Raji (cell line): Measurements from ENCODE around the gene FREM3.

ENCODE experiments used
- POLR2A ChIP-seq: IDR thresholded peaks from 2 replicates; pipeline ENCODE4 v1.6.1; 2011; ENCODE audit warnings: low read depth, low read length, control low read depth; ENCODE audit not compliant: insufficient read depth

FREM3 gene

DNA sequence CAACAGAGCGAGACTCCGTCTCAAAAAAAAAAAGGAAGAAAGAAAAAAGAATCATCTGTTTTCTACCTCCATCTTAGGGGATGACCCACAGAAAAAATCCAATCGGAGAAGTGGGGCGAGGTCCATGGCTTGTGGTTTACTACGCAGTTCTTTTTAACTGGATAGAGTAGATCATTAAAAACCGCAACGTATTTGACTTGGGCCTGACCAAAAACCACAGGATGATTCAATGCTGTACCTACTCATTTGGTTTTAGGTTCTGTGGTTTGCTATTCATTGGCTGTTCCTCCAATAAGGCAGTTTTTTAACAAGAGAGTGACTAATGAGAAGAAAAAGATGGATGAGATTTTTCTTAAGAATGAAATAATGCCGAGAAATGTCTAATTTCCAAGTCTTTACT, 83.7 kb downstream of the FREM3 start:
- TF ChIP-seq POLR2A = no peak

DNA sequence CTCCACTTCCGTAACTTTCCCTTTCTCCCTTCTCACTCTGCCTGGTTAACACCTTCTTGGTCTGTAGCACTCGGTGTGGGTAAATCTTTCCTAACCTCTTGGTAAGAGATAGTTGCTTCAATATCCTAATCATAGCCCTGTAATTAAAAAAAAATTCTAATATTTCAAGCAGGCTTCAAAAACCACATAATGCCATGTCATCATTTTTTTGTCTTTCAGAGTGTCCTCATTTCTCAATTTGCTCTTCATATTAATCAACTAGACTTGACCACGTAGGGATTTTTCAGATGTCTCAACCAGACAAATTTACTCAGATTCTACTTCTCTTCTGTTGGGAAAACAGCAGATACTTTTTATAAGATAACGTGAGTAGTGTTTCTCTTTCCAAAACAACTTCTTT, 91.0 kb downstream of the FREM3 start:
- no peak for TF ChIP-seq POLR2A

DNA sequence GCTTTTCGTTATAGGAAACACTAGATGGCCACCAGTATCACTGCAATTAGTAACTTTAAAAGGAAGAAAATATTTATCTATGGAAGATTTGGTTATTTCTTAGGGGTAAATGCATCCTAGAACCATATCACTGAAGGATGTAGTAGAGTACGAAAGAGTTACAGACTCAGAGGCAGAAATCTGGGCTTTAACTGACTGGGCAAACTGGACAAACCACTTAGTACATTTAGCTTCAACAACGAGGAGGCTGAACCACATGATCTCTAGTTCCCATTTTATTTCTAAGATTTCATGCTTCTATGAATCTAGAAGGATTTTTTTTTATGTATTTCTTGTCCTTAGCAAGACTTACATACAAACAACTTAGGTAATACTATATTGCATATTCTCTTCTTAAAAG, 94.0 kb downstream of the FREM3 start:
- no peak for TF ChIP-seq POLR2A

DNA sequence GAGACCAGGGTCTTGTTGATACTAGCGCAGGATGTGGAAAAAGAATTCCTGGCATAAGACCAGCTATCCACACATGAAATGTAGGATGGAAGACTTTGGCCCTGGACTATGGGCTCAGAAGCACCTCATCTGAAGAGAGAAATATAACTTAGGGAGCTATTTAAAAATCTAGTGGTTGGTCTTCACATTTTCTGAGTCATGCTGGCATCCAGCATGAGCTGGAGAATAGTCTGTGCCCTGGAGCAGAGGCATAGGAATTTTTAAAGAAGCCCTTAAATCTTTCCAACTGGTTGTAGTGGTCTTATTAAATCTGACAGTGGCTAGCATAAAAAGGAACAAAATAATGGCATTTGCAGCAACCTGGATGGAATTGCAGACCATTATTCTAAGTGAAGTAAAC, 100.6 kb downstream of the FREM3 start:
- no peak for TF ChIP-seq POLR2A

DNA sequence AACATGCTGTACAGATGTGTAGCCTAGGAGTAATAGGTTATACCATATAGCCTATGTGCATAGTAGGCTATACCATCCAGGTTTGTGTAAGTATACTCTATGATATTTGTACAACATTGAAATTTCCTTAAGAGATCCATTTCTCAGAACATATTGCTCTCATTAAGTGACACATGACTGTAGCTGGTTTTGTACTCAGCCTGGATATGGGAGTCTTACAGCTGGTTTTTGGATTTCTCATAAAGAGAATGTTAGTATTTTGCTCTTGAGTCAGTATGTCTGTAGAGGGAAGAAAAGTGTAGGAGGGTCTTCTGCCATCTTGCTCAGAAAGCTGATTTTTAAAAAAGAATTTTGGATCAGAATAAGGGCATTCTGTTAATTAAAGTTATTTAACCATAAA, 101.7 kb downstream of the FREM3 start:
- no peak for TF ChIP-seq POLR2A

DNA sequence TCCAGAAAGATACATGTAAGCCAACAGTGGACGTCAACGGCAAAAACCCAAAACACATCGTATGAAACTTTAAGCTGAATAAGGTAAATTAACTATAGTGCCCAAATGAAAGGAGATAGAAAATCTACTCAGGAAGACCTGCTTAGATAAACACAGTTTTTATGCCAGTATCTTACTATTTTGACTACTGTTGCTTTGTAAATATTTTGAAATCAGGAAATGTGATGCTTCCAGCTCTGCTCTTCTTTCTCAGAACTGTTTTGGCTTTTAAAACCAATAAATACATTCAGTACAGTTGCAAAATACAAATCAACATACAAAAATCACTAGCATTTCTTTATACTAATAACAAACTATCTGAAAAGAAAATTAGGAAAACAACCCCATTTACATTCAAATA, 103.2 kb downstream of the FREM3 start:
- no peak for TF ChIP-seq POLR2A

DNA sequence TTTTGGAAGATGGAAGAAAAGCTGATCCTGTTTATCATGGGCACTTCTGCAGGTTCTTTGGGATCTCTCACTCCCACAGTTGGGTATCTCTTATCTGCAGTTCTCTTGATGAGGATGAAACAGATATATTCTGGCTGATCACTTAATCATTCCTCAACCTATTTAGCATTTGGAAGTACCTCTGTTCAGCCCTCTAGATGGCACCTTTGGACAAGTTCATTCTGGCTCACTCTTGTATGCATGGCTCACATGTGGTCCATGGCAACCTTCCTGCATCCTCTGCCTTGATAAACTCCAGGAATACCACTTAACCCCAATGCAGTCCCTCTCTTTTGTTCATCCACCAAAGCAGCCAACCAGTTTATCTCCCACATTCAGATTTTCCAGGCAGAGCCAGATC, 112.8 kb downstream of the FREM3 start:
- TF ChIP-seq POLR2A = no peak

DNA sequence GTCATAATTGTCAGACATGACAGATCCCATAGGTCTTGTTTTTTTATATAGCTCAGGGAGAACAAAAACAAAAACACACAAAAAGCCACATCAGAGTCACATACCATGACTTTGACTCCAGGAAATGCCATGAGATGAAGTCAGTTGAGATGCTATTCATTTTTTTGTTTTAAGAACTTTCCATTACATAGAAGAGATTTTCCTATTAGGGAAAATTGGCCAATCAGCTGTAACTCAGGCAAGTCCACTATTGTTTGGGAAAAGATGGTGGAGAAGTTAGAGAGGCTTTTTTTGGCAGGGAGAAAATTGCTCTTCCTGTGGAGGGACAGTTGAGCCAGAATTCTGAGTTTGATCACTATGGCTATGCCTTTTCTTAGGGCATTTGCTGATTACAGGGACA, 114.4 kb downstream of the FREM3 start:
- TF ChIP-seq POLR2A = no peak

DNA sequence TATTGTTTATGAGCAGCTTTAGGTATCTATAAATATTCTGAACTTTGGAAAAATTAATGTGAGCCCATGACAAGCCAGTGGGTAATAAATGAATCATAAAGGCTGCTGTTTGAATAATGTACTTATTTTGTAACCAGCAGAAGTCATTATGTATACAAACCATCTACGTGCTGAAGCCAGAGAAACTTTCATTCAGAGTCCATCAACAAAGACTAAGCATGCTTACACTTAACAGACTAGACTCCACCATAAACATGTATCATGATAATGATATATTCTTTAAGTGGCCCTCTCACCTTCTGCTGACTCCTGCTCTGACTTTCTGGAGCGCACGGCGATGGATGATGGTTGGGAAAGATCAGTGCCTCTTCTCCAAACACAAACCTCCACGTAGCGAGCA, 114.9 kb downstream of the FREM3 start:
- TF ChIP-seq POLR2A = no peak

DNA sequence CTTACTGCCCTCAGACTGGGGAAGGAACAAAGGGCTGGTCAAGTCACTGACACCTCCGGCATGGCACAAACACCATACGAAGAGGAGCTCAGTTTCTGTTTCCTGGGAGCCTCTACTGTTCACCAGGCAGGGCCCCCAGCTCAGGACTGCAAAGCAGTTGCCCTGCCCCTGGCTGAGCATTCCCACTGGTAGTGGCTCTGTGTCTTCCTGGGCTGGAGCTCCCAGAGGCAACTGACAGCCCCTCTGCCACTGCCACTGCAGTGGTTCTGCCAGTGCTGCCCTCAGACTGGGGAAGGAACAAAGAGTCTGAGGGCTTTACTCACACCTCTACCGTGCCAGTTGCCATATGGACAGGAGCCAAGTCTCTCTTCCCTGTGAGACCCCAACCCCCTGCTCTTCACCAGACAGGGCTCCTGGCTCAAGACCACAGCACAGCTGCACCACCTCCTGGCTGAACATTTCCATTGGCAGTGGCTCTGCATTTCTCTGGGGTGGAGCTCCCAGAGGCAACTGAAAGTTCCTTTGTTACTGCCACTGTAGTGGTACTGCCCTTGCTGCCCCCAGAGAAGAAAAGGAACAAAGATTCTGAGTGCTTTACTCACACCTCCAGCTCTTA, 119.0 kb downstream of the FREM3 start:
- TF ChIP-seq POLR2A = no peak

DNA sequence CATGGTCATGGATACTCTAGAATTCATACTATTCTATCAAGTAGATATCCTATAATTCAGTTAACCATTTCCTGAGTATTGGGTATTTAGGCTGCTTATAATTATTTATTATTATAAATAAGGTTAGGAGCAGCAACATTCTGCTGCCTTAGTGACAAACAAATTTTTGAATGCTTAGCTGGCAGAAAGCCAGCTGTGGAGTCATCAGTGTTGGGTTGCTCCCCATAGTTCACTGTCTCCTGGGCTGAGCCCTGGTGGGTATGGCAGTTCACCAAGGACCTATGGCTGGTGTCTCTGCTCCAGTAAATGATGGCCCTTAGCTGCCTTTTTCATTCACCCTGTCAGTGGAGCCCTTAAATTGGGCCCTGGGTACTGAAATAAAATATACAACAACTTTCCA, 125.1 kb downstream of the FREM3 start:
- TF ChIP-seq POLR2A = no peak

DNA sequence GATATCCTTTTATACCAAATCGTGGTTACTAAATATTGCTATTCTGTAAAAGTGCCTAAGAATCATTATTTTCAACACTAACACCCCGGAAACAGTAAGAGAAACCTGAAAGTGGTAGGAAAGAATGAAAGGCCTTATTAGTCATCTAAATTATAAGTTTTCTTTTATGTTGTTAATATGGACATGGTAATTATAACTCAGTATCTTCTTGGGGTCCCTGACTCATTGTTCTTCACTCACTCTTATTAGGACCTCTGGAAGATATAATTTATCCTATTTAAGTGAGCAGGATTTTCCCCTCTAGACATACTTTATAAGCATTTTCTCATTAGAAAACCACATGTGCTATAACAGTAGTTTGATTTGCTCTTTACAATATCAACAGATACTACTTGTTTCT, 136.0 kb downstream of the FREM3 start:
- TF ChIP-seq POLR2A = no peak

DNA sequence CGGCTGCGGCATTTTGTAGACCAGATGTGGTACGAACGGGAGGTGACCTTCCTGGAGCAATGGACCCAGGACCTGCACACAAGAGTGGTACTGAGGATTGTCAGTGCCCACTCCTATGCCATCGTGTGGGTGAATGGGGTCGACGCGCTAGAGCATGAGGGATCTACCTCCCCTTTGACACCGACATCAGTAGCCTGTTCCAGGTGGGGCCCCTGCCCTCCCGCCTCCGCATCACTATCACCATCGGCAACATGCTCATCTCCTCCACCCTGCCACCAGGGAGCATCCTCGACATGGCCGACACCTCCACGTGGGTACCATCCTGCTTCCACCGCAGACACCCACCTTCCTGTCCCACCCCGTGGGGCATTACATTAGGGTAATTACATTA, 140.7 kb downstream of the FREM3 start:
- TF ChIP-seq POLR2A = no peak

DNA sequence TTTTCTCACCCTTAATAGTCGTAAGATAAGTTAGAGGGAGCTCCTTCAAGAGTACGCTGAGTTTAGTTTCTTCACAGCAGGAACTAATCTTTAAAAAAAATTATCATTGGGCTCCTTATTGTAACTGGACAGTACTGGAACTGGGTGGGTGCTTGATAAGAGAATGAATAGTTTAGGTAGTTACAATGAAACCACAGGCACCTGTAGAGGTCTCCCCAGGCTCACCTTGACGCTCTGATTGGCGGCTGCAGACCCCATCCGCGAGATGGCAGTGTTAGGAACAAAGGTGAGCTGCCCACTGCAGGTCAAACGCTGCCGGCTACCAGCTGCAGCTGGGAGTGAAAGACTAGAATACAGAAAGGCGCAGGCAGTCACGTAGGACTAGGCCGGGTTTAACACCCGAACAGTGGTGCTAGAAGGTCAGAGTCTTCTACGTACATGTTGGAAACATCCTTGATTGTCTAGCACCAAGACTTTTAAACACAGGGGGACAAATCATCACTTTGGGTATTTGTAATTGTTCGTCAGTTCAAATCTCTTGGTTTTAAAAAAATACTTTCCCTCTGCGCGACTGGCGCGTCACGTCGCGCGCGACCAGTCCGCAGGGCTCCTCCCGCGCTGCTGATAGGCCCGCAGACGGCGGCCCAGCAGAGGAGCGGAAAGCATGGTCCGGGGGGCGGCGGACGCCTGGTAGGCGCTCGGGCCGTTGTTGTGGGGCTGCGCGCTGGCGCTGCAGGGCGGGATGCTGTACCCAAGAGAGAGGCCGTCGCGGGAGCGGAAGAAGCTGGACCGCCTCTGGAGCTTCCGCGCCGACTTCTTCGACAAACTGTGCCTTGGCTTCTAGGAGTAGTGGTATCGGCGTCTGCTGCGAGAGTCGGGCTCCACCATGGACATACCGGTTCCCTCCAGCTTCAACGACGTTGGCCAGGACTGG, 141.4 kb downstream of the FREM3 start:
- TF ChIP-seq POLR2A = no peak

DNA sequence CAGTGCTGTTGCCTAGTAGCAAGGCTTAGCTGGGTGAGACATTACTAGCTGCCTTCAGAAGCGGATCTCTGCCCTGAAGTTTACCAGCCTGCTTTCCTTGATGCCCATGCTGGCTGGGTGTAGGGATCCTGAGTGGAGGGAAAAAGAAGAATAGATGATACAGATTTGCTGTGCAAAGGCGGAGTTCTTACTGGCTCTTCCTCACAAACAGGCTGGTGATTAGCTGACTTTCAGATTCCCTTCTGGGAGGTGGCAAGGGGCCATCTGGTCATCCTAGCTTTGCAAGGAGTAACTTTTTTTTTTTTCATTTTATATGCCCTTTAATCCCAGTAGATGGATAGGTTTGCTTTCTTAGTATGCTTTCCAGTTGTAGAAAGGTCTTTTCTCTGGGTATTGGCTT, 142.2 kb downstream of the FREM3 start:
- no peak for TF ChIP-seq POLR2A

DNA sequence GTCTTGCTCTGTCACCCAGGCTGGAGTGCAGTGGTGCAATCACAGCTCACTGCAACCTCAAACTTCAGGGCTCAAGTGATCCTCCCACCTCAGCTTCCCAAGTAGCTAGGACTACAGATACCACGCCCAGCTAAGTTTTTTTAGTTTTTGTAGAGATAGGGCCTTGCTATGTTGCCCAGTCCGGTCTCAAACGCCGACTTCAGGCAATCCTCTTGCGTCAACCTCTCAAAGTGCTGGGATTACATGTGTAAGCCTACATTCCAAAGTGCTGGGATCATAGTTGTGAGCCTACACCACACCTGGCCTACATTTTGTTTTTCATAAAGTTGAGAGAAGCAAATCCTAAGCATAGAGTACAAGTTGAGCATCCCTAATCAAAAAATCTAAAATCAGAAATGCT, 144.8 kb downstream of the FREM3 start:
- no peak for TF ChIP-seq POLR2A

DNA sequence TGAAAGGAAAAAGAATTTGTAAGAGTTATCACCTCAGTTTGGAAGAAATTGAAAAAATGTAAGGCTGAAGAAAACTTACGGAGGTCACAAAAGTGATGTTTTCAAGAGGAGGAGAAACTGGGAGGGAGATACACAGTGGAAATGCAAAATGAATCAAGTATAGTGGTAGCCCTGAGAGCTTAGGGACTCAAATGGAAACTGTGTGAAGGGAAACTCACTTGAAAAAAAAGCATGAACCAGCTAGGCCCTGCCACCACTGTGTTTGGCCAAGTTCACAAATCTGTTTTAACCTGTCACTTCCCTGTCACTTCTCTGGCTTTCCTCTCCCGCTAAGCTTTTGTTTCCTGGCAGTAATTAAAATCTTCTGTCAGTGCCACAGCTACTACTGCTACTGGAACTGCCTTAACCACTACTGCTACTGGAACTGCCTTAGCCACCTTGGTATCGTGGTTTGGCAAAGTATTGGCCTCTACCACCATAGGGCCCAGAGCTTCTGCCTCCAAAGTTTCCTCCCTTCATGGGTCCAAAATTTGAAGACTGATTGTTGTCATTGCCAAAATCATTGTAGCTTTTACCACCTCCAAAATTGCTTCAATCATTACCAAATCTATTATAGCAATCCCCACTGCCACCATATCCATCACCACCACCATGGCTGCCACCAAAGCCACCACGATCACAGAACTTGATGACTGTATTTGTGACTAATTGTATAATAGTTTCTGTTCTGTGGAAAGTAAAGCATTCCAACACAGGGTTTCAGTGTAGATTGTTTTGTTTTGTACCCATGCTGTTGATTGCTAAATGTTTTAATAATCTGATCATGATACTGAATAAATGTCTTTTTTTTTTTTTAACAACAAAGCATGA, 145.5 kb downstream of the FREM3 start:
- TF ChIP-seq POLR2A = no peak
